ENCODE measurements around the gene TRPV3.

- TF ChIP-seq CTCF (IDR thresholded peaks at IDR 0.05; ENCODE audit: low read length) (no peak), EZH2 (IDR thresholded peaks at IDR 0.05; ENCODE audit: borderline replicate concordance, low read length) (no peak)
Observed at GRCh38 chr17:3583456-3583855, 25.8 kb upstream of the TRPV3 start.
